Measurements from ENCODE around the gene EVPL. TPM values are rescaled to one million over a fixed set of nuclear protein-coding genes. Genes with fewer than 3 reads are reported as not detected.

EVPL gene
- polyA plus RNA-seq, 4 donors, result 0.60 to 26.9 (median 17.6) TPM

GRCh38 chr17:76000755-76001521, 26.2 kb downstream of the EVPL start, which contains the start of gene CDK3:
Gene CDK3 (plus strand): TSS chr17:76000855. CDS start chr17:76001426, 571 bp downstream.
- no peak for DNase-seq (ENCODE audit: low read depth in 4 of 4, low spot score in 3 of 4)

GRCh38 chr17:76000016-76000754, 26.9 kb downstream of the EVPL start:
- no peak for DNase-seq (ENCODE audit: low read depth in 4 of 4, low spot score in 3 of 4)

GRCh38 chr17:75998327-75998795, 28.7 kb downstream of the EVPL start:
- no peak for DNase-seq (ENCODE audit: low read depth in 4 of 4, low spot score in 3 of 4)

GRCh38 chr17:75996665-75997590, 30.2 kb downstream of the EVPL start:
- DNase-seq (ENCODE audit: low read depth in 4 of 4, low spot score in 3 of 4), result no peak

- no peak for DNase-seq (ENCODE audit: low read depth in 4 of 4, low spot score in 3 of 4)
Observed at GRCh38 chr17:75995385-75995925, 31.7 kb downstream of the EVPL start.

GRCh38 chr17:75994802-75995370, 32.2 kb downstream of the EVPL start:
- no peak for DNase-seq (ENCODE audit: low read depth in 4 of 4, low spot score in 3 of 4)

GRCh38 chr17:75991396-75991795, 35.7 kb downstream of the EVPL start:
- DNase-seq (ENCODE audit: low read depth in 4 of 4, low spot score in 3 of 4), result no peak

GRCh38 chr17:75987041-75987440, 40.1 kb downstream of the EVPL start:
- DNase-seq (ENCODE audit: low read depth in 4 of 4, low spot score in 3 of 4), result no peak

GRCh38 chr17:75985986-75986385, 41.1 kb downstream of the EVPL start:
- DNase-seq (ENCODE audit: low read depth in 4 of 4, low spot score in 3 of 4), result no peak

GRCh38 chr17:75983501-75984181, 43.5 kb downstream of the EVPL start:
- no peak for DNase-seq (ENCODE audit: low read depth in 4 of 4, low spot score in 3 of 4)

- no peak for DNase-seq (ENCODE audit: low read depth in 4 of 4, low spot score in 3 of 4)
Observed at GRCh38 chr17:75981019-75981615, 46.0 kb downstream of the EVPL start.

- DNase-seq (ENCODE audit: low read depth in 4 of 4, low spot score in 3 of 4), result no peak
Observed at GRCh38 chr17:75980188-75981018, 46.7 kb downstream of the EVPL start.

- DNase-seq (ENCODE audit: low read depth in 4 of 4, low spot score in 3 of 4), result no peak
Observed at GRCh38 chr17:75979705-75980187, 47.4 kb downstream of the EVPL start.

GRCh38 chr17:75978938-75979704, 48.0 kb downstream of the EVPL start, which contains the start of the genes ACOX1 and TEN1:
Gene ACOX1 (minus strand): TSS chr17:75979166. CDS start chr17:75979073, 93 bp downstream.
Gene TEN1 (plus strand): TSS chr17:75979240. CDS start chr17:75986193, 6,953 bp downstream.
- peak; percentile 94 to 97 (median 96) for DNase-seq (ENCODE audit: low read depth in 4 of 4, low spot score in 3 of 4)

GRCh38 chr17:75976175-75976848, 50.8 kb downstream of the EVPL start:
- DNase-seq (ENCODE audit: low read depth in 4 of 4, low spot score in 3 of 4), result no peak

- no peak for DNase-seq (ENCODE audit: low read depth in 4 of 4, low spot score in 3 of 4)
Observed at GRCh38 chr17:75975757-75976174, 51.3 kb downstream of the EVPL start.

All from left renal pelvis (tissue), 4 donors.